ENCODE data around the gene ACACB.

Gene ACACB

GRCh38 chr12:109291521-109292341, 175.3 kb downstream of the ACACB start:
- ChIA-PET POLR2A (no interaction called here), CTCF (interaction anchor here (1.0 kb wide), 1 partner anchor 9 kb away, joined by 3 read pairs; no protein-coding TSS in a partner anchor)
- no peak for TF ChIP-seq CTCF (IDR thresholded peaks at IDR 0.05; ENCODE audit: control extremely low read depth, extremely low read depth, low read depth, missing control alignments)
- DNase-seq (ENCODE audit: extremely low spot score), result no peak

GRCh38 chr12:109292342-109292711, 175.9 kb downstream of the ACACB start:
- ChIA-PET POLR2A (no interaction called here), CTCF (interaction anchor here (1.0 kb wide), 1 partner anchor 8 kb away, joined by 3 read pairs; no protein-coding TSS in a partner anchor)
- DNase-seq (ENCODE audit: extremely low spot score), result no peak
- no peak for TF ChIP-seq CTCF (IDR thresholded peaks at IDR 0.05; ENCODE audit: control extremely low read depth, extremely low read depth, low read depth, missing control alignments)

- ChIA-PET CTCF (interaction anchor here (1.0 kb wide), 1 partner anchor 7 kb away, joined by 3 read pairs; no protein-coding TSS in a partner anchor), POLR2A (no interaction called here)
- no peak for DNase-seq (ENCODE audit: extremely low spot score)
- no peak for TF ChIP-seq CTCF (IDR thresholded peaks at IDR 0.05; ENCODE audit: control extremely low read depth, extremely low read depth, low read depth, missing control alignments)
Measured at GRCh38 chr12:109293106-109293505, 176.7 kb downstream of the ACACB start.

- no peak for DNase-seq (ENCODE audit: extremely low spot score)
- ChIA-PET CTCF (no interaction called here), POLR2A (no interaction called here)
- no peak for TF ChIP-seq CTCF (IDR thresholded peaks at IDR 0.05; ENCODE audit: control extremely low read depth, extremely low read depth, low read depth, missing control alignments)
Measured at GRCh38 chr12:109294286-109294796, 178.0 kb downstream of the ACACB start.

GRCh38 chr12:109295764-109296425, 179.5 kb downstream of the ACACB start:
- TF ChIP-seq CTCF (IDR thresholded peaks at IDR 0.05; ENCODE audit: control extremely low read depth, extremely low read depth, low read depth, missing control alignments), result no peak
- no peak for DNase-seq (ENCODE audit: extremely low spot score)
- ChIA-PET POLR2A (no interaction called here), CTCF (no interaction called here)

- ChIA-PET CTCF (interaction anchor here (1.7 kb wide), 1 partner anchor 10 kb away, joined by 5 read pairs; no protein-coding TSS in a partner anchor), POLR2A (no interaction called here)
- no peak for TF ChIP-seq CTCF (IDR thresholded peaks at IDR 0.05; ENCODE audit: control extremely low read depth, extremely low read depth, low read depth, missing control alignments)
- DNase-seq (ENCODE audit: extremely low spot score), result no peak
Measured at GRCh38 chr12:109296431-109296830, 180.0 kb downstream of the ACACB start.
